Measurements from ENCODE around the gene OR5L2. TPM values are rescaled to one million over a fixed set of nuclear protein-coding genes. Genes with fewer than 3 reads are reported as not detected.
"Not testable (repeated sequence)": the region's sequence is repeated elsewhere in the genome, so short reads cannot be mapped to it uniquely, and the experiment has no call there.

OR5L2 gene
- total RNA-seq: not detected

DNA sequence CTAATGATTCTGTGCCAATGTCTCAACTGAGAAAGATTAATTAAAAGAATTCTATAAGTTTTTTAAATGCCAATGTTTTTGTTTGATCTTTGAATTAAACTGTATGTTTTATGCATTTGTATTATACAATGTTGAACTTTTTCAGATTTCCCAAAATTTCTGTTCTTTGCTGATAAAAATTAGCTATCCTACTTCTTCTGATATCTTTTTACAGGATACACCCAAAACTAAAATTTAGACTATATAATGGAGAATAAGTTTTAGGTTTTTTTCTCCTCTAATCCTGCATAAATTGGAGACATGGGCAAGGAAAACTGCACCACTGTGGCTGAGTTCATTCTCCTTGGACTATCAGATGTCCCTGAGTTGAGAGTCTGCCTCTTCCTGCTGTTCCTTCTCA lies at the start of gene OR5L2:
Gene OR5L2, plus strand, starts transcription at position 301 of the 400 bp plus-strand sequence. Its CDS starts 0 bp downstream, at position 301.
- no peak for DNase-seq

DNA sequence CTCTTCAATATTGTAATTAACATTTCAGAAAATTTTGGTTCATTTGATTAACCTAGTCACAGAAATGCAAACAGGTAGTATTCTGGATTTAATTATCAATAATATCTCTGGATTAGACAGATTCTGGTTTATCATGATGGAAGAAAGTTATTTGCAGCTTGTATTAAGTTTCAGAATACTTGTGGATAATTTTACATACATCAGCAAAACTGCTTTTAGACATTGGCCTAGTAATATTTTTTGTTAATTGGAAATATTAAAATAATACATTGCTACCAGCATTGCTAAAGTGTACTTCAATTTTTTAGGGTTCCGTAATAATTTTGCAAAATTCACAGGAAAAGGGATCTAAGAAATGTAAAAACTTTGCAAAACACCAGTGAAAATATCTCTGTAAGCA lies 35.4 kb upstream of the OR5L2 start:
- DNase-seq: no peak

DNA sequence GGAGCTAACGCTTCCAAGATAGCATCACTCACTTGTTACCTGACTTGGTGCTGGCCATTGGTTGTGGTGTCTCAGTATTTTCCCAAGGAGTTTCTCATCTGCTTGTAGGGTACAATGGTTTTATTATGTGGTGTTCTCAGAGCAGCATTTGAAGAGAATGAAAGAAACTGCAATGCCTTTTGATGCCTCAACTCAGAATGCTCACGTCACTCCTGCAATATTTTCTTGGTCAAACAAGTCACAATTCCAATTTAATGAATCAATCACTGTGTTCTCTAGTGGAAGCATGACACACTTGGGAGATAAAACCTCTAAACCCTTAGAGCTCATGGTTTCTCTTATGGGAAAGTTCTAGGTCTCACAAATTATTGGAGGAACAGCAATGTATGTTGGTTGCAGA lies 33.7 kb upstream of the OR5L2 start:
- no peak for DNase-seq

DNA sequence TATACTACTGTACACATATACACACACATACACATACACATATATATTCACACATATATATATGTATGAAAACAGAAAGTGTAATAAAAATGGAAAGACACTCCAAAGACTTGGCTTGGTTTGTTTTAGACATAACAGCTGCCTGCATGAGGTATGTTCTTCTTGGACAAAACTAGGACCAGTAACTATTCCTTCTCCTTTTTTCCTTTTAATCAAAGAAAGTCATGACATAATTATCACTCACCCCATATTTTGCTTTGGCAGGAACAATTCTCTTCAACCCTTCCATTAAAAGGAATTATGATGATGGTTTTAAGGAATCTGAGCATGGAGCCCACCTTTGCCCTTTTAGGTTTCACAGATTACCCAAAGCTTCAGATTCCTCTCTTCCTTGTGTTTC lies 31.8 kb upstream of the OR5L2 start, which contains the start of gene OR5D14:
Gene OR5D14, plus strand, starts transcription at position 301 of the 400 bp plus-strand sequence. Its CDS starts 0 bp downstream, at position 301.
- DNase-seq: no peak

DNA sequence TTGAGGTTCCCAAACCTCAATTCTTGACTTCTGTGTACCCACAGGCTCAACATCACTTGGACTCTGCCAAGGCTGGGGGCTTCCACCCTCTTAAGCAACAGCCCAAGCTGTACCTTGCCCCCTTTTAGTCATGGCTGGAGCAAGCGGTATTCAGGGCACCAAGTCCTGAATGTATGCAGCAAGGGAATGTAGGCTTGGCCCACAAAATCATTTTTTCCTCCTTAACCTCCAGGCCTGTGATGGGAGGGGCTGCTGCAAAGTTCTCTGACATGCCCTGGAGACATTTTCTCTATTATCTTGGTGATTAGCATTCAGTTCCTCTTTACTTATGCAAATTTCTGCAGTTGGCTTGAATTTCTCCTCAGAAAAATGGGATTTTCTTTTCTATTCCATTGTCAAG lies 20.8 kb upstream of the OR5L2 start:
- no peak for DNase-seq

DNA sequence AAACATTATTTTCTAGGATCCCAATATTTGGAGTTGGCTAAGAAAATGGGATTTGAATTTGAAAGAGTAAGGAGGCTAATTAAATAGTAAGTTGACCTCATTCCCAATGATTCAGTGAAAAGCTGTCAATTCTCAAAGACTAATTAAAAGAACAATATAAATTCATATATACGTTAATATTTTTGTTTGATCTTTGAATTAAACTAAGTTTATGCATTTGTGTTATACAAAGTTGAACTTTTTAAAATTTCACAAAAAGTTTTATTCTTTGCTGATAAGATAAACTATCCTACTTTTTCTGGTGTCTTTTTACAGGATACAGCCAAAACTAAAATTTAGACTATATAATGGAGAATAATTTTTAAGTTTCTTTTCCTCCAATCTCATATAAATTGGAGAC lies 16.0 kb upstream of the OR5L2 start, which contains the start of gene OR5L1:
Gene OR5L1, plus strand, starts transcription at position 301 of the 400 bp plus-strand sequence. CDS start 100 bp downstream, outside the sequence.
- no peak for DNase-seq

DNA sequence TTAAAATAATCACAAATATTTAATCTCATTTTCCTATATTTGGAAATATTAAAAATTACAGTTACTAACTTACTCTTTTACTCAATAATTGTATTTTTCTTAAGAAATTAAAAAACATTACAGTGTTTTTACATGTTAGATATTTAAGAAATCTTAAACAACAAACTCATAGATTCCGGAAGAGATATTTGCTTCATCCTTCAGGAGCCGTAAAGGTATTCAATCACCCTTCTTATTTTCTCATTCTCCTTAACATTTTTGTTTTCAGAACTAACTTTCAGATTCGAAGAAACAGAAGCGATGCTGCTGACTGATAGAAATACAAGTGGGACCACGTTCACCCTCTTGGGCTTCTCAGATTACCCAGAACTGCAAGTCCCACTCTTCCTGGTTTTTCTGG lies 7.7 kb upstream of the OR5L2 start, which contains the start of gene OR5D18:
Gene OR5D18, plus strand, starts transcription at position 301 of the 400 bp plus-strand sequence. Its CDS starts 0 bp downstream, at position 301.
- DNase-seq: no peak

DNA sequence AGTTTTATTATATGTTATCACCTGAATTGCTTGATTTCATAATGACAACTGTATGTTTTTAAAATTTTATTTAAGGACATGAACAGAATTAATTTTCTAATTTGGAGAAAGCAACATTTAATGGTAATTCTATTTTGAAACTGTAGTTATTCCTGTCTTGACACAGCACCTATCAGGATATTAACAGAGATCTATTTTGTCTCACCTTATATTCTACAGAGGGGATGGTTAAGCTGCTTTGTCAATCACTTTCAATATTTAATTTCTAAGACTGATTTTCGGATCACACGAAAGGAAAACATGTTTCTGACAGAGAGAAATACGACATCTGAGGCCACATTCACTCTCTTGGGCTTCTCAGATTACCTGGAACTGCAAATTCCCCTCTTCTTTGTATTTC lies 11.4 kb downstream of the OR5L2 start, which contains the start of gene OR5D16:
Gene OR5D16, plus strand, starts transcription at position 301 of the 400 bp plus-strand sequence. Its CDS starts 0 bp downstream, at position 301.
- no peak for DNase-seq

DNA sequence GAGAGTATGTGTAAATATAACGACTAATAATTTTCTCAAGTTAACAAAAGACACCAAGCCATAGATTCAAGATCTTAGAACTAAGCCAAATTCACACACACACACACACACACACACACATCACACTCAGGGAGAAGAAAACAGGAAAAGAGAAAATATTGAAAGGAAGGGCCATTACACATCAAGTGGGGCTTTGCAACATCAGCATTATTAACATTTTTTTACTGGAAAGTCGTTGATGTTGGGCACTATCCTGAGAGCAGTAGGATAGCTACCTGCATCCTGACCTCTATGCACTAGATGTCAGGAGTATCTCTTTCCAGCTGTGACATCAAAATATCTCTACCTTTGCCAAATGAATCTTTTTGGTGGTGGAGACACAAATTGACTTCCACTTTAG lies 20.4 kb downstream of the OR5L2 start:
- no peak for DNase-seq

DNA sequence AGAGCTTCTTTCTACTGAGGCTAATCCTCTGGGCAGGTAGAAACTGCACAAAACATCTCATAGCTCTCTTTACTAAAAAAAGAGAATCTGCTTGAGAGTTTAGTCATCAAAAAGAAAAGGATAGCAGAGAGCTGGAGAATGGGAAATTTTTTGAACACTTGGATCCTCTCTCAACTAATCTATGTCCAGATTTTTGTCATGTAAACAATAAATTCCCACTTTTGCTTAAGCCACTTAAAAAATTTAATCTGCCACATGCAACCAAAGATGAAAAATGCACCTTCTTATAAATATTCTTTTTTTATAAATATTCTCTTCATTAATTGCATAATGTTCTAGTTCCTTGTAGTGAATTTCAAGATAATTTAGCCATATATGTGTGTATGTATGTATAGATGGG lies 22.0 kb downstream of the OR5L2 start:
- no peak for DNase-seq

DNA sequence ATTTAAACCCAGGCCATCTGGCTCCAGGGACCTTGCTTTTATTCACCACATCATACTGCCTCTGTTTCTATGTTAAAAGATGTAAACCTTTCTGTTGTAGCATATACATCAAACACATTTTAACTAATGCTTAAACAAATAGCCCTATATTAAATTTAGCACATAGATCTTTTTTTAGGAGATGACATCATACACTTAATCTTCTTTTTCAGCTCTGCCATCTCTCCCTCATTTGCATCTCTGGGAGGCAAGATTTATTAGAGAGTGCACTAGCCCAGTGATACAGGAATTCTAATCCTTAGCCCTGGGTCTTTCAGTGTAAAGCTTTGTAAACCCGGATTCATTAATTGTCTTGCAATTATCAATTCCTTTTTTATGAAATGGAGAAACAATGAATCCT lies 25.1 kb downstream of the OR5L2 start:
- DNase-seq: no peak

DNA sequence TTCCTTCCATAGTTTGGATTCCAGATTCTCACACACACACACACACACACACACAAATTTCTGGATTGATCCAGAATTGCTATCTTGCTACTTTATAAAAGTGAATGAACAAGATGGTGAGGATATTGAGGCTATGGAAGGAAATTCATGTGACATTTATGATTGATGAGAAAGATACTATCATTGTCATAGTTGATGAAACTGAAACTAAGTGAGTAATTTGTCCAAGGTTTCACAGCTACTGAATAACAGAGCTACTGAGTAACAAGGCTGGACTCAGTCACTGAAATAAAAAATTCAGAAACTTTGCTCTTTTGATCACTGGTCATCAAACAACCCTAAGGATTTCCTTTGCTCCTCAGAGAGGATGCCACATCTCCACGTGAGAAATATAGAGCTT lies 27.7 kb downstream of the OR5L2 start:
- DNase-seq: no peak

DNA sequence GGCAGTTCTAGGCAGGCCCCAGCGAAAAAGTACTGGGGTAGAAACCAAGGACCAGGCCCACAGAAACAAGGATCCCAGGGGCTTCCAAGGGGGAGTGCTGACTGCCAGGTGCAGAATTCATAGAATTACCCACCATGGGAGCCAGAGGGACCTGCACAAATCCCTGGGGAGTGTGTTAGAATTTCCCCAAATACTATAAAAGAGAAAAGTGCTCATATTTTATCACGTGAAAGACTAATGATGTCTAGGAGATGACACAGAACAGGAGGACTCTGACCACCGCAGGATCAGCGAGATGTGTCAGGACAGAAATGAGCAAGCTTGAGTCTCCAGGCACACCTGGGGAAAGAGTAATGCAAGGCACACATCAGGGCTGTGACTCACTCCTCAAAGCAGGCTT lies 40.3 kb downstream of the OR5L2 start:
- not testable (repeated sequence) for DNase-seq

DNA sequence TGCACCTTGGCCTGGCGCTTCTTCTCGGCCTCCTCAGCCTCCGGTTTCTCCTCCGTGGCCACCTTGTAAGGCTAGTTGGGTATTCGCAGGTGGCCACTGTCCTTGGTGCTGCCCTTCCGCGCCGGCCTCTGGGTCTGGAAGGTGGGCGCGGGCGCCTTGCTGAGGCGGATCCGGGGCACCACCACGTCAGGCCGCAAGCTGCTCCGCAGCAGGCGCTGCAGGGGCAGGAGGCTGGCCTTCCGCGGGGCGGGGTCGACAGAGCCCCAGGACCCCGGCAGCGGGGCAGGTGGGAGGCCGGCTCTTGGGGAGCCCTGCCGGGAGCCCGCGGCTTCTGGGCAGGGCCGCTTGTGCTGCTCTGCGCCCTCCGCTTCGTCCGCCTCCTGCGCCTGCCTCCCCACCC lies 45.7 kb downstream of the OR5L2 start:
- DNase-seq: not testable (repeated sequence)

DNA sequence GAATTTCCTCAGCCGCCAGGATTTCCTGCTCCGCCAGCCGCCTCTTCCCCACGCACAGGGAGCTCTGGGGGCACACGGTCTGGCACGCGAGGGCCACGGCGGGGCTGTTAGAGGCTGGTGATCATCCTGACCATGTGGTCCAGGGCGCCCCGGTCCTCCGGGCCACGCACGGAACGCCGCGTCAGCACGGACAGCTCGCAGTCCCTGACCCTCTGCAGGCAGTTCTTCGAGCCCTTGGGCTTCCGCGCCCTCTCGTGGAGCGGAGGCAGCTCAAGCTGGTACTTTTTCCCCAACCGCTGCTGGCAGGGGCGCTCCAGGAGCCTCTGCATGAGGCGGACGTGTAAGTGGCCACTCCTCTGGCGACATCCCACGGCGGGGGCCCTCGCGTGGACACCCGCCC lies 46.1 kb downstream of the OR5L2 start:
- DNase-seq: not testable (repeated sequence)
